Measurements from ENCODE around the gene FOXP1.

FOXP1 gene

DNA sequence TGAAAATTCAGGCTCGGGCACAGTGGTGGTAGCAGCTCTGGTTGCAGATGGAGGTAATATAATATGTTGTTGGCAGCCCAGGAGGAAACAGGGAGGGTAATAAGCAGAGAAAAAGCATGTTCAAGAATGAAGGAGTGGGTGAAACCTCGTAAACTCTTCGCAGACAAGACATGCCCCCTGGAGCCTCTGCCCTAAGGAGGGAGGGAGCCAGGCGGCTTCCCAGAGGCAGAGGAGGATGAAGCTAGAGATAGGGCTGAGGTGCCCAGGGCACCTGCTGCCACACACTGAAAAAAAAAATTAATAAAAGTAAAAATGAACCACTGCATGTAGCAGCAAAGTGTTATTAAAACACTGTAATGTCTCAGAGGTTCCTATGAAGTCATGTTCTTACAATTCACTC, 137.3 kb downstream of the FOXP1 start:
- Histone ChIP-seq H3K27me3 (no peaks in the 10 kb centered on the region), H3K9me3 (no peaks in the 10 kb centered on the region)
- DNase-seq: no peak

DNA sequence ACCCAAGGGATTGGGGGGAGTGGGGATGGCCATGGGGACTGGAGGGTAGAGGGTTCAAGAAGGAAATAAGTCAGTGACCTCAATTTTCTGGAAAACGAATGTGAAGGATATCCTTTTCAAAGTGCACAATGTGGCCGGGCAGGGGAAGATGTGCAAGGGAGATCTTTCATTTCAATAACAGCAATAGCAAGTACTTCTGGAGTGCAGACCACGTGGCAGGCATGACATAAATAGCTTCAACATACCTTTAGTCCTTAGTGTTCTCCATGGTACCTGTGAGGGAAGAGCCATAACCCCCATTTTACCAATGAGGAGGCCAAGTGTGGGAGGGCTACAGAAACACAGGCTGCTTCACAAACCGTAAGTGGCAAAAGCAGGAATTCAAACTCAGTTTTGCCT, 138.7 kb downstream of the FOXP1 start:
- no peaks in the 10 kb centered on the region for H3K9me3 ChIP-seq
- H3K4me1 ChIP-seq: peaks cover 12% of the 10 kb centered on the region
- no peak overlapping the region for H3K4me3 ChIP-seq (ENCODE audit: low read depth, low read length)
- DNase-seq: no peak
- no peaks in the 10 kb centered on the region for H3K36me3 ChIP-seq
- TF ChIP-seq, protein P1, sequence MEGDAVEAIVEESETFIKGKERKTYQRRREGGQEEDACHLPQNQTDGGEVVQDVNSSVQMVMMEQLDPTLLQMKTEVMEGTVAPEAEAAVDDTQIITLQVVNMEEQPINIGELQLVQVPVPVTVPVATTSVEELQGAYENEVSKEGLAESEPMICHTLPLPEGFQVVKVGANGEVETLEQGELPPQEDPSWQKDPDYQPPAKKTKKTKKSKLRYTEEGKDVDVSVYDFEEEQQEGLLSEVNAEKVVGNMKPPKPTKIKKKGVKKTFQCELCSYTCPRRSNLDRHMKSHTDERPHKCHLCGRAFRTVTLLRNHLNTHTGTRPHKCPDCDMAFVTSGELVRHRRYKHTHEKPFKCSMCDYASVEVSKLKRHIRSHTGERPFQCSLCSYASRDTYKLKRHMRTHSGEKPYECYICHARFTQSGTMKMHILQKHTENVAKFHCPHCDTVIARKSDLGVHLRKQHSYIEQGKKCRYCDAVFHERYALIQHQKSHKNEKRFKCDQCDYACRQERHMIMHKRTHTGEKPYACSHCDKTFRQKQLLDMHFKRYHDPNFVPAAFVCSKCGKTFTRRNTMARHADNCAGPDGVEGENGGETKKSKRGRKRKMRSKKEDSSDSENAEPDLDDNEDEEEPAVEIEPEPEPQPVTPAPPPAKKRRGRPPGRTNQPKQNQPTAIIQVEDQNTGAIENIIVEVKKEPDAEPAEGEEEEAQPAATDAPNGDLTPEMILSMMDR (IDR thresholded peaks at IDR 0.05; ENCODE audit: low read depth, low read length): no peak
- no peaks in the 10 kb centered on the region for H3K27me3 ChIP-seq

More for the DNA sequence above, 137.3 kb downstream of the FOXP1 start:
- H3K4me1 ChIP-seq: peaks cover 12% of the 10 kb centered on the region
- no peak overlapping the region for H3K4me3 ChIP-seq (ENCODE audit: low read depth, low read length)
- no peaks in the 10 kb centered on the region for H3K36me3 ChIP-seq
- TF ChIP-seq, protein P1 (IDR thresholded peaks at IDR 0.05; ENCODE audit: low read depth, low read length): no peak

DNA sequence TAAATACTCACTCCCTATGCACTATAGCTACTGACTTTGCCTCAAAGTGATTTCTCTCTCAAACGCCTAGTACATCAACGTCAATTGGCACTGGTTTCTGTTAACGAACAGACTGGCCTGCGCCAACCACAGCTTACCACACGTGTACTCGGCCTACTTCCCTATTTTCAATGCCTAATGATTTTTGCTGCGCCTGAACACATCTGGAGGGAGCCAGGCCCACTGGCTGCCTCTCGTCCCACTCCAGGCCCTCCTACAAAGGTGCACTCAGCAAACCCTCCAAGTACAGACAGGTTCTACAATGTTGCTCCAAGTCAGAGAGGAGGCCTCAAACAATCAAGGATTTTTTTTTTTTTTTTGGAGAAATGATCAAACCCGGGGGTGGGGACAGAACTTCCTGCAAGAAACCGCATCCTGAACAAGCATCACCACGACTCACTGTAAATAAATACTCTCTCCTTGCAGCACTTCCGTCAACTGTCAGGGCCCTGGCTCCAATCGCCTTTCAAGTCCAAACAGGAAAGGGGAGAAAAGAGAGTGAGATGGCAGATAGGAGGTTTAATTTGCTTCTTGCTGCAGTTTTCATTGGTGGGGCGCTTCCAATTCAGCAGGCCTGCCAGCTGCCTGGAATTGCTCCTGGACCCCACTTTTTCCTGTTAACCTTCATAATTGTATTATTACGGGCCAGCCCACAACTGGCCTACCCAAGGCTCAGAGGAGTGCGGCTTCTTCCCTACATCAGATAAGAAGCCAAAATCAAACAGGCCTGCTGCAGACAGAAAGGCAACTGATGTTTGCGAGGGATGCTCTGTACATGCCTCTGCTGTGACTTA, 139.3 kb downstream of the FOXP1 start:
- peak; percentile 72 for DNase-seq
- no peak overlapping the region for H3K4me3 ChIP-seq (ENCODE audit: low read depth, low read length)
- TF ChIP-seq, protein P1 (IDR thresholded peaks at IDR 0.05; ENCODE audit: low read depth, low read length): no peak

DNA sequence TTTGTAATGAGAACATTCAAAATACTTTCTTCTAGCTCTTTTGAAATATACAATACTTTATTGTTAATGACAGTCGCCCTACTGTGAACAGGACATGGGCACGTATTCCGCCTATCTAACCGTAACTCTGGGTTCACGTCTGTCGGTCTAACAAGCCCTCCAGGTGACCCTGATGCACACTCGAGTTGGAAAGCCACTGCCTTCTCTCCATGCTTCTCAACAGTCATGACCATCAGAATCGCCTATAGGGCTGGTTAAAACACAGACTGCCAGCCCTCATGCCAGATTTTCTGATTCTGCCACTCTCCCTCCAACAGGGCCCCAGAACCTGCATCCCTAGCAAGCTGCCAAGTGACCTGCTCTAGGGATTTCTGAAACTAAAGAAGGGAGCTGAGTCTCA, 140.2 kb downstream of the FOXP1 start:
- no peaks in the 10 kb centered on the region for H3K36me3 ChIP-seq
- no peak overlapping the region for H3K4me3 ChIP-seq (ENCODE audit: low read depth, low read length)
- H3K4me1 ChIP-seq: peaks cover 12% of the 10 kb centered on the region

More for the DNA sequence above, 139.3 kb downstream of the FOXP1 start:
- H3K36me3 ChIP-seq: no peaks in the 10 kb centered on the region
- no peaks in the 10 kb centered on the region for H3K27me3 ChIP-seq
- peaks cover 12% of the 10 kb centered on the region for H3K4me1 ChIP-seq
- no peaks in the 10 kb centered on the region for H3K9me3 ChIP-seq

DNA sequence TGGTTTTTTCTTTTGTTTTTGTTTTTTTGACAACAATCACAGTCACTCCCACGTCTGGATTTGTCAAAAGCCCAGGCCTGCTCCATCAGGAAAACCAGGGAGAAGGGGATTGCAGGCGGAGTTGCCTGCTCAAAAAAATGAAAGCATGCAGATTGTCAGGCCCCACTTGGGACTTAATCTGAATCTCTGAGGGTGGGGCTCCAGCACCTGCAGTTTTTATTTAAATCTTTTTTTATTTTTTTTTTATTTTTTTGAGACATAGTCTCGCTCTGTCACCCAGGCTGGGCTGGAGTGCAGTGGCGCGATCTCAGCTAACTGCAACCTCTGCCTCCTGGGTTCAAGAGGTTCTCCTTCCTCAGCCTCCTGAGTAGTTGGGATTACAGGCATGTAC, 140.9 kb downstream of the FOXP1 start:
- TF ChIP-seq, protein P1 (IDR thresholded peaks at IDR 0.05; ENCODE audit: low read depth, low read length): no peak
- Histone ChIP-seq H3K4me1 (peaks cover 12% of the 10 kb centered on the region), H3K36me3 (no peaks in the 10 kb centered on the region), H3K9me3 (no peaks in the 10 kb centered on the region), H3K27me3 (no peaks in the 10 kb centered on the region), H3K4me3 (ENCODE audit: low read depth, low read length) (no peak overlapping the region)
- DNase-seq: no peak

More for the DNA sequence above, 140.2 kb downstream of the FOXP1 start:
- TF ChIP-seq, protein P1 (IDR thresholded peaks at IDR 0.05; ENCODE audit: low read depth, low read length): no peak
- H3K27me3 ChIP-seq: no peaks in the 10 kb centered on the region
- H3K9me3 ChIP-seq: no peaks in the 10 kb centered on the region
- DNase-seq: no peak

DNA sequence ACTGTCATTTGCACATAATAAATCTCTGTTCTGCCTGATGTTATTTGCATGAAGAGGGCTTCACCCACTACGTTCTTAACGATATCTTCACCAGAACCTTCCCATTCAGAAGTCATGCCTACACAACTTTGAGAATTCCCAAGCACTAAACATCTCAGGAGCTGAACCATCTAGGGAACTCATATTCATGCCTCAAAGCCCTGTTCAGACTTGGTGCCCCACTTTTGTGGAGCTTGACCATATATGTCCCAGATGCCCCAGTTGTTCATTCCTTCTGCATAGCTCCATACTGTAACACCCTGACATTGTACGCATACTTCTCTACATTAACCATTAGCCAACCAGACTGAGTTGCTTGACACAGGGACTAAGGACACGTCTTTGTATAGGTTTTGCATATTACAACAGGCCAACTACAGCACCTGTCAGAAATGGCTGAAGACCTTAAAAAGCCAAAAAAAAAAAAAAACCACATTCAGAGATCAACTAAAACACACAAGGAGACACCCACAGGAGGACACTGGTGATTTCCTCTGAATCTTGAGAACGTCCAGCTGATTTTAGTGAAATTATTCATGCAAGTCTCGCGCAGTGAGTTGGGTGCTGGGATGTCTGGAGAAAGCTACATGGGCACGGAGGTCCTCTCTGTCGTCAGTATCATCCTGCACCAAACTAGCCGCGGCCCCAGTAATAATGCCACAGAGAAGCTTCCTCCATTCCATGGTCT, 141.4 kb downstream of the FOXP1 start:
- no peaks in the 10 kb centered on the region for H3K36me3 ChIP-seq
- H3K4me1 ChIP-seq: peaks cover 12% of the 10 kb centered on the region
- no peaks in the 10 kb centered on the region for H3K9me3 ChIP-seq
- no peaks in the 10 kb centered on the region for H3K27me3 ChIP-seq
- TF ChIP-seq, protein P1 (IDR thresholded peaks at IDR 0.05; ENCODE audit: low read depth, low read length): no peak
- no peak for DNase-seq
- H3K4me3 ChIP-seq (ENCODE audit: low read depth, low read length): no peak overlapping the region

All from BE2C (cell line).